Duodenal mucosa (tissue), 2 donors: ENCODE results near the gene ZNF467.

Source experiments
- H3K27ac ChIP-seq: one replicate; pipeline ENCODE4 v1.7.0; 2013; ENCODE audit warnings: low read depth, low read length
- H3K27me3 ChIP-seq, 2 donors: one replicate each; pipeline ENCODE4 v1.7.0; 2013; ENCODE audit warnings: low read length in 2 of 2, control low read depth in 1 of 2; ENCODE audit not compliant: insufficient read depth in 2 of 2, control insufficient read depth in 1 of 2
- H3K36me3 ChIP-seq, 2 donors: one replicate each; pipeline ENCODE4 v1.7.0; 2013; ENCODE audit warnings: low read length in 2 of 2, control low read depth in 1 of 2; ENCODE audit not compliant: insufficient read depth in 2 of 2, control insufficient read depth in 1 of 2
- H3K4me1 ChIP-seq, 2 donors: one replicate each; pipeline ENCODE4 v1.7.0; 2013; ENCODE audit warnings: low read length in 2 of 2, control low read depth in 1 of 2; ENCODE audit not compliant: insufficient read depth in 2 of 2, control insufficient read depth in 1 of 2
- H3K4me3 ChIP-seq, 2 donors: one replicate each; pipeline ENCODE4 v1.7.0; 2013; ENCODE audit warnings: low read length in 2 of 2, low read depth in 1 of 2
- H3K9ac ChIP-seq, 2 donors: one replicate each; pipeline ENCODE4 v1.7.0; 2013; ENCODE audit warnings: low read length in 2 of 2, low read depth in 1 of 2
- H3K9me3 ChIP-seq, 2 donors: one replicate each; pipeline ENCODE4 v1.7.0; 2013; ENCODE audit warnings: low read length in 2 of 2, control low read depth in 1 of 2; ENCODE audit not compliant: control insufficient read depth in 1 of 2

ZNF467 gene

GRCh38 chr7:149808311-149808710 is 34.9 kb upstream of the ZNF467 start:
- H3K36me3 ChIP-seq = no peaks in the 10 kb centered on the region
- no peak overlapping the region for H3K9ac ChIP-seq
- H3K27ac ChIP-seq = no peak overlapping the region
- H3K4me1 ChIP-seq = no peaks in the 10 kb centered on the region
- no peak overlapping the region for H3K4me3 ChIP-seq
- H3K9me3 ChIP-seq = no peaks in the 10 kb centered on the region
- no peaks in the 10 kb centered on the region for H3K27me3 ChIP-seq

- no peaks in the 10 kb centered on the region for H3K27me3 ChIP-seq
- no peak overlapping the region for H3K4me3 ChIP-seq
- no peak overlapping the region for H3K27ac ChIP-seq
- H3K4me1 ChIP-seq = no peaks in the 10 kb centered on the region
- no peak overlapping the region for H3K9ac ChIP-seq
- no peaks in the 10 kb centered on the region for H3K36me3 ChIP-seq
- H3K9me3 ChIP-seq = no peaks in the 10 kb centered on the region
Measured at GRCh38 chr7:149806726-149807125, 33.3 kb upstream of the ZNF467 start.

GRCh38 chr7:149804106-149804505 is 30.7 kb upstream of the ZNF467 start:
- H3K27ac ChIP-seq = no peak overlapping the region
- H3K4me1 ChIP-seq = no peaks in the 10 kb centered on the region
- no peaks in the 10 kb centered on the region for H3K36me3 ChIP-seq
- H3K27me3 ChIP-seq = no peaks in the 10 kb centered on the region
- no peak overlapping the region for H3K9ac ChIP-seq
- H3K9me3 ChIP-seq = no peaks in the 10 kb centered on the region
- H3K4me3 ChIP-seq = no peak overlapping the region

GRCh38 chr7:149803551-149804074 is 30.2 kb upstream of the ZNF467 start:
- Histone ChIP-seq H3K36me3 (no peaks in the 10 kb centered on the region), H3K9me3 (no peaks in the 10 kb centered on the region), H3K9ac (no peak overlapping the region), H3K4me3 (no peak overlapping the region), H3K4me1 (no peaks in the 10 kb centered on the region), H3K27me3 (no peaks in the 10 kb centered on the region), H3K27ac (no peak overlapping the region)

GRCh38 chr7:149802966-149803365 is 29.6 kb upstream of the ZNF467 start:
- Histone ChIP-seq H3K27me3 (no peaks in the 10 kb centered on the region), H3K27ac (no peak overlapping the region), H3K36me3 (no peaks in the 10 kb centered on the region), H3K4me1 (no peaks in the 10 kb centered on the region), H3K9ac (no peak overlapping the region), H3K9me3 (no peaks in the 10 kb centered on the region), H3K4me3 (no peak overlapping the region)

- no peak overlapping the region for H3K9ac ChIP-seq
- no peaks in the 10 kb centered on the region for H3K4me1 ChIP-seq
- H3K27me3 ChIP-seq = no peaks in the 10 kb centered on the region
- H3K27ac ChIP-seq = no peak overlapping the region
- no peaks in the 10 kb centered on the region for H3K9me3 ChIP-seq
- H3K4me3 ChIP-seq = no peak overlapping the region
- H3K36me3 ChIP-seq = no peaks in the 10 kb centered on the region
Measured at GRCh38 chr7:149801816-149802215, 28.4 kb upstream of the ZNF467 start.

GRCh38 chr7:149801002-149801566 is 27.7 kb upstream of the ZNF467 start:
- Histone ChIP-seq H3K9me3 (no peaks in the 10 kb centered on the region), H3K36me3 (no peaks in the 10 kb centered on the region), H3K4me3 (no peak overlapping the region), H3K4me1 (no peaks in the 10 kb centered on the region), H3K9ac (no peak overlapping the region), H3K27me3 (no peaks in the 10 kb centered on the region), H3K27ac (no peak overlapping the region)

GRCh38 chr7:149800169-149800555 is 26.8 kb upstream of the ZNF467 start:
- H3K9me3 ChIP-seq = no peaks in the 10 kb centered on the region
- no peak overlapping the region for H3K9ac ChIP-seq
- H3K36me3 ChIP-seq = no peaks in the 10 kb centered on the region
- no peak overlapping the region for H3K4me3 ChIP-seq
- no peaks in the 10 kb centered on the region for H3K4me1 ChIP-seq
- H3K27ac ChIP-seq = no peak overlapping the region
- H3K27me3 ChIP-seq = no peaks in the 10 kb centered on the region

GRCh38 chr7:149799397-149800168 is 26.2 kb upstream of the ZNF467 start:
- no peaks in the 10 kb centered on the region for H3K4me1 ChIP-seq
- no peaks in the 10 kb centered on the region for H3K27me3 ChIP-seq
- no peaks in the 10 kb centered on the region for H3K36me3 ChIP-seq
- no peak overlapping the region for H3K27ac ChIP-seq
- H3K9ac ChIP-seq = no peak overlapping the region
- H3K9me3 ChIP-seq = no peaks in the 10 kb centered on the region
- no peak overlapping the region for H3K4me3 ChIP-seq

- Histone ChIP-seq H3K4me1 (no peaks in the 10 kb centered on the region), H3K4me3 (no peak overlapping the region), H3K27me3 (no peaks in the 10 kb centered on the region), H3K36me3 (no peaks in the 10 kb centered on the region), H3K9ac (no peak overlapping the region), H3K27ac (no peak overlapping the region), H3K9me3 (no peaks in the 10 kb centered on the region)
Measured at GRCh38 chr7:149797771-149798170, 24.4 kb upstream of the ZNF467 start.
